OCI-LY3 (cell line): ENCODE results near the gene DPF3.

Source experiments
- H2AFZ ChIP-seq: fragments of 200-600, 300-600 bp; shearing (Covaris generic); 2 replicates; pipeline ENCODE4 v1.6.0; 2014; ENCODE audit warnings: antibody characterized with exemption, low read depth, low read length
- H3K27ac ChIP-seq: fragments of 200-600, 300-600 bp; sonication (generic); 2 replicates; pipeline ENCODE4 v1.5.1; 2014; ENCODE audit warnings: mild to moderate bottlenecking, low read length, moderate library complexity, mixed read lengths
- H3K27me3 ChIP-seq: fragments of 200-600, 300-600 bp; sonication (generic); 2 replicates; pipeline ENCODE4 v1.6.1; 2014; ENCODE audit warnings: low read depth, low read length, mixed read lengths
- H3K36me3 ChIP-seq: fragments of 200-600, 300-600 bp; sonication (generic); replicated peaks from 2 replicates; pipeline ENCODE3; 2014; ENCODE audit warnings: low read depth, low read length, mixed read lengths
- H3K4me1 ChIP-seq: fragments of 300-600, 200-600 bp; sonication (generic); 2 replicates; pipeline ENCODE4 v1.6.1; 2014; ENCODE audit warnings: low read length, mixed read lengths
- H3K4me2 ChIP-seq: fragments of 200-600, 300-600 bp; sonication (generic); 2 replicates; pipeline ENCODE4 v1.6.1; 2014; ENCODE audit warnings: low read length, mixed read lengths
- H3K4me3 ChIP-seq: fragments of 300-600, 200-600 bp; sonication (generic); 2 replicates; pipeline ENCODE4 v1.5.1; 2014; ENCODE audit warnings: antibody characterized with exemption, mild to moderate bottlenecking, low read length, moderate library complexity
- H3K79me2 ChIP-seq: fragments of 300-600, 200-600 bp; shearing (Covaris generic); 2 replicates; pipeline ENCODE4 v1.6.1; 2014; ENCODE audit warnings: mild to moderate bottlenecking, low read length, mixed read lengths
- H3K9ac ChIP-seq: fragments of 300-600, 200-600 bp; shearing (Covaris generic); 2 replicates; pipeline ENCODE4 v1.6.0; 2014; ENCODE audit warnings: mild to moderate bottlenecking, low read length, moderate library complexity
- H3K9me3 ChIP-seq: fragments of 200-600, 300-600 bp; shearing (Covaris generic); 2 replicates; pipeline ENCODE4 v1.6.1; 2014; ENCODE audit warnings: low read length, mixed read lengths; ENCODE audit not compliant: insufficient read depth
- H4K20me1 ChIP-seq: fragments of 200-600, 300-600 bp; sonication (generic); 2 replicates; pipeline ENCODE4 v1.6.1; 2016; ENCODE audit warnings: low read length, mixed read lengths; ENCODE audit not compliant: insufficient read depth
- CTCF ChIP-seq: fragments of 200-600, 300-600 bp; sonication (generic); IDR thresholded peaks from 2 replicates; pipeline ENCODE4 v1.5.1; 2014; ENCODE audit warnings: antibody characterized with exemption, low read length, low read depth
- EZH2phosphoT487 ChIP-seq: fragments of 200-600 bp; shearing (Covaris generic); IDR thresholded peaks from 2 replicates; pipeline ENCODE4 v1.6.1; 2018; ENCODE audit warnings: antibody characterized with exemption, mixed run types, low read depth

DPF3 gene

GRCh38 chr14:72812292-72812851 lies 81.5 kb downstream of the DPF3 start:
- Histone ChIP-seq H4K20me1 (no peaks in the 10 kb centered on the region), H3K36me3 (peaks cover 14% of the 10 kb centered on the region), H3K79me2 (peaks cover 53% of the 10 kb centered on the region), H2AFZ (no peak overlapping the region), H3K27me3 (no peaks in the 10 kb centered on the region), H3K9ac (no peak overlapping the region), H3K4me1 (peaks cover 63% of the 10 kb centered on the region), H3K27ac (no peak overlapping the region), H3K4me3 (no peak overlapping the region), H3K9me3 (no peaks in the 10 kb centered on the region), H3K4me2 (no peak overlapping the region)
- TF ChIP-seq CTCF (no peak), EZH2phosphoT487 (no peak)

GRCh38 chr14:72810201-72810600 lies 83.7 kb downstream of the DPF3 start:
- no peak overlapping the region for H3K9ac ChIP-seq
- H3K27ac ChIP-seq, result no peak overlapping the region
- peaks cover 42% of the 10 kb centered on the region for H3K4me1 ChIP-seq
- TF ChIP-seq EZH2phosphoT487 (no peak), CTCF (no peak)
- peaks cover 14% of the 10 kb centered on the region for H3K36me3 ChIP-seq
- H3K4me2 ChIP-seq, result no peak overlapping the region
- H2AFZ ChIP-seq, result no peak overlapping the region
- no peaks in the 10 kb centered on the region for H3K27me3 ChIP-seq
- H3K4me3 ChIP-seq, result no peak overlapping the region
- H3K9me3 ChIP-seq, result no peaks in the 10 kb centered on the region
- no peaks in the 10 kb centered on the region for H4K20me1 ChIP-seq
- H3K79me2 ChIP-seq, result peaks cover 57% of the 10 kb centered on the region

GRCh38 chr14:72809063-72809462 lies 84.8 kb downstream of the DPF3 start:
- Histone ChIP-seq H4K20me1 (no peaks in the 10 kb centered on the region), H3K27me3 (no peaks in the 10 kb centered on the region), H3K4me3 (no peak overlapping the region), H3K36me3 (peaks cover 14% of the 10 kb centered on the region), H3K79me2 (peaks cover 55% of the 10 kb centered on the region), H3K4me2 (no peak overlapping the region), H3K9ac (no peak overlapping the region), H2AFZ (no peak overlapping the region), H3K4me1 (peaks cover 30% of the 10 kb centered on the region), H3K27ac (no peak overlapping the region), H3K9me3 (no peaks in the 10 kb centered on the region)
- TF ChIP-seq EZH2phosphoT487 (no peak), CTCF (no peak)

- no peak overlapping the region for H3K4me3 ChIP-seq
- no peaks in the 10 kb centered on the region for H3K27me3 ChIP-seq
- no peak overlapping the region for H3K4me2 ChIP-seq
- no peaks in the 10 kb centered on the region for H4K20me1 ChIP-seq
- TF ChIP-seq CTCF, result no peak
- TF ChIP-seq EZH2phosphoT487, result no peak
- H3K27ac ChIP-seq, result no peak overlapping the region
- H3K36me3 ChIP-seq, result peaks cover 17% of the 10 kb centered on the region
- no peak overlapping the region for H3K9ac ChIP-seq
- no peaks in the 10 kb centered on the region for H3K9me3 ChIP-seq
- H2AFZ ChIP-seq, result no peak overlapping the region
- peaks cover 25% of the 10 kb centered on the region for H3K4me1 ChIP-seq
- peaks cover 53% of the 10 kb centered on the region for H3K79me2 ChIP-seq
Observed at GRCh38 chr14:72808564-72808963, 85.3 kb downstream of the DPF3 start.
